ENCODE results near the gene DIO2.

The DIO2 gene

DNA sequence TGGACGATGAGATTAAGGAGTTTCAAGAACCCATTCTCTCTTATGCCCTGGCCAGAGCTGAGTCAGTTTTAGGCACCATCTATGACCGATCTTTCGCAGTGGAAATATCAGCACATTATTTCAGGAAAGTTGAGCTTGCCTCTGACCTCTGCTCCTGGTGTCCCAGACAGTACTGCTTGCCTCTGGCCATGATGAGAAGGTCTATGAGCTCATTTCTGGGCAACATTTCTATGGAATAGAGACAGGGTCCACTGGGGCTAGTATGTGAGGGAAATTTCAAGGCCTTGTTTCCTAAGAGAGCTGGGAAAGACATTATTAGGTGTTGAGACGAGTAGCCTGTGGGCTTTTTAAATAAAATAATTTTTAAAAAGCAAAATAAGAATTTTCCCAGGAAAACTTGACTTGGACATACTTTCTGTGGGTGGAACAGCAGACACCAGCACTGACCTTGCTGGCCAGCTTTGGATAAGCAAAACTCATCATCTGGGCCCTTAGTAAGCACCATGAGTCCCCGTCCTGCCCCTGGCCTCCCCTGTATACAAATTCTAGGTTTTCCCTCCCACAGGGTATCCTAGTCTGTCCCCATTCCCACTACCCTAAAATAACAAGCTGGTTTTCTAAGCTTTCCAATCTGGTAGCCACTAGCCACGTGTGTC, 43.4 kb downstream of the DIO2 start:
- no peak for DNase-seq (ENCODE audit: low spot score)

DNA sequence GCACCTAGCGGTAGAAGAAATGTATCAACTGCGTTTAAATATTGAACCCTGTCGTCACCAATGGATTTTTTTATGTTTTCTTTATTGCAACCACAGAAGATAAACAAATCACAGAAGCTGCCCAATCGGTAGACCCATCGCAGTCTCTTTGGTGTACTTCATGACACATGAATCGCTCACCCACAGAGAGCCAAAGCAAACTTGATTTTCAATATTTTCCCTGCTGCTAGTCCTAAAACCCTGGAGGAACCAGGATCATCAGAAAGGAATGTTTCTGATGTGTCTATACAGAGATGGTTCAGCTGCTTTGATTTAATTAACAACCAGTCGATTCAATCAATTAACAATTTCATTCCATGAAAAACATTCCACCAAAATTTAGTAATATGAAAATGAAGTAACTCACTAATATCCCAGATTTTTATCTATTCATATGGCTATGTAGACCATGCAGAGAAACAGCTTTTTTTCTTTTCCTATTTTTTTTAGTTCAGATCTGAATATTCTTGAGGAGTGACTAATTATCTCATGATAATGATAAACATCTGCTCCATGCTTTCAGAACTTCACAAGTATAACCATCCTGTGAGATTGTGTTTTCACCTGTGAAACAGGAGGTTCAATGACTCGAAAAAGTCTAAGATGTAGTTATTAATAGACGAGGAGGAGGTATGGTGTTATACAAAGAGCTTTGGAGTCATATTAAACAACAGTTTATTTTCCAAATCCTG, 46.1 kb downstream of the DIO2 start:
- no peak for DNase-seq (ENCODE audit: low spot score)

DNA sequence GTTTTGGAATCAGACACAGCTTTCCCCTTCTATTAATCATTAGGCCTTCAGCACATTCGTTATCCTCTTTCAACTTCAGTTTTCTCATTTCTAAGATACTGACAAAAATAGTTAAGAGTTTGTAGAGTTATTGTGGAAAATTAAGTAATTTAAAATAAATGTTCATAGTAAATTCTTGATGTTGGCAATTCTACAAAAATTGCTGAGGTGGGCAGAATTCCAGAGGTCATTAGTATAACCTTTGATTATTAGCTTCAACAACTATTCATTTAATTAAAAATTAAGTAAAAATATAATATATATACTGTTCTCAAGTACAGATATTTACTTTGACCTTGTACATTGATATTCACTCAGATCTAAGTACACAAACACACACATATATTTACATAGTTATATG, 58.5 kb downstream of the DIO2 start:
- DNase-seq (ENCODE audit: low spot score), result no peak

DNA sequence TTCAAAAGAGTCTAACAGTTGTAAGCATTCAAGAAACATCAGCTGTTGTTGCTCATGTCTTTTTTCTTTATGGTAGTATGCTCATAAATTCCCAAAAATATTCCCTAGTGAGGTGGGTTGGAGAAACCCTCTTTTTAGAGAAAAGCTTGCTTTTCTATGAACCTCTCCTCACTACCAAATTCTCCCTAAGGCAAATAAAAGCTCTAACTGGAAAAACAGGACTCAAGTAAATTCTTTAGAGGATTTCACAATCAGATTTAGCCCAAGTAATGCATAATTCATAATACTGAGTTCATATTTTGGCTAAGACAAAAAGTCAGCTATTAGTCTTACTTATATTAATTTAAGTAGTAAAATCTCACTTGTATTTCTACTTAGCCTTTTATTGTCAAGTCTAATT, 59.1 kb downstream of the DIO2 start:
- DNase-seq (ENCODE audit: low spot score), result no peak

DNA sequence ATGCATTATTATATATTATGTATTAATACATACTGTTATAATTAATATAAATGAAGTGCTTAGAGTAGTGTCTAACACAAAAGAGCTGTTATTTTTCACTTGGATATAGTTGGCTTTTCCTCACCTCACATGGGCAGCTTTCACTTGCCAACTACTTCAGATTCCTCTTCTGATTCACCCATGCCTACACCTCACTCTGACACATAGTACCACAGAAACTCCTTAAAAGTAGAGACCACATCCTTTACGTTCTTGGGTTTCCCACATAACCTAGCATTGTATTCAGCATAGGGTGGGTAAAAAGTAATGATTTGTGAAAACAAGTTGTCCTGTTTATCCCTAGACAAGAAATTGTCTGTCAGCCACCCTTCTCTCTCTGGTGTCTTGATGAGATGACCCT, 61.0 kb downstream of the DIO2 start:
- no peak for DNase-seq (ENCODE audit: low spot score)

Data from activated CD4-positive, alpha-beta T cell treated with anti-CD3 and anti-CD28 coated beads, Interleukin-2, Interleukin-4, amounts not matched to agents 100 ng/mL and 50 ng/mL, durations not matched to agents 16 hours and 8 hours (primary cell).